Measurements from ENCODE around the gene TTLL4.

Gene TTLL4

GRCh38 chr2:218694405-218695145 lies 16.1 kb upstream of the TTLL4 start:
- H3K4me3 ChIP-seq (ENCODE audit: low read depth, low read length) = no peak overlapping the region
- TF ChIP-seq CTCF (IDR thresholded peaks at IDR 0.05; ENCODE audit: control insufficient read depth, extremely low read depth, insufficient read depth) = no peak
- no peak for DNase-seq (ENCODE audit: low read depth)

GRCh38 chr2:218698885-218699284 lies 11.8 kb upstream of the TTLL4 start:
- DNase-seq (ENCODE audit: low read depth) = no peak
- TF ChIP-seq CTCF (IDR thresholded peaks at IDR 0.05; ENCODE audit: control insufficient read depth, extremely low read depth, insufficient read depth) = no peak
- H3K4me3 ChIP-seq (ENCODE audit: low read depth, low read length) = no peak overlapping the region

GRCh38 chr2:218701806-218702205 lies 8.8 kb upstream of the TTLL4 start:
- no peak overlapping the region for H3K4me3 ChIP-seq (ENCODE audit: low read depth, low read length)
- no peak for TF ChIP-seq CTCF (IDR thresholded peaks at IDR 0.05; ENCODE audit: control insufficient read depth, extremely low read depth, insufficient read depth)
- DNase-seq (ENCODE audit: low read depth) = no peak

GRCh38 chr2:218703341-218703740 lies 7.3 kb upstream of the TTLL4 start:
- no peak for DNase-seq (ENCODE audit: low read depth)
- H3K4me3 ChIP-seq (ENCODE audit: low read depth, low read length) = no peak overlapping the region
- no peak for TF ChIP-seq CTCF (IDR thresholded peaks at IDR 0.05; ENCODE audit: control insufficient read depth, extremely low read depth, insufficient read depth)

GRCh38 chr2:218708086-218708485 lies 2.5 kb upstream of the TTLL4 start:
- no peak for DNase-seq (ENCODE audit: low read depth)
- TF ChIP-seq CTCF (IDR thresholded peaks at IDR 0.05; ENCODE audit: control insufficient read depth, extremely low read depth, insufficient read depth) = no peak
- H3K4me3 ChIP-seq (ENCODE audit: low read depth, low read length) = no peak overlapping the region

- TF ChIP-seq CTCF (IDR thresholded peaks at IDR 0.05; ENCODE audit: control insufficient read depth, extremely low read depth, insufficient read depth) = no peak
- DNase-seq (ENCODE audit: low read depth) = no peak
- no peak overlapping the region for H3K4me3 ChIP-seq (ENCODE audit: low read depth, low read length)
These were observed 727 bp upstream of the TTLL4 start for GRCh38 chr2:218709908-218710307.

GRCh38 chr2:218710334-218710686 lies 325 bp upstream of the TTLL4 start:
- TF ChIP-seq CTCF (IDR thresholded peaks at IDR 0.05; ENCODE audit: control insufficient read depth, extremely low read depth, insufficient read depth) = no peak
- peak overlapping the region; percentile 75; the same call in 1 of the 2 replicates for H3K4me3 ChIP-seq (ENCODE audit: low read depth, low read length)
- DNase-seq (ENCODE audit: low read depth) = no peak

Data from LNCaP clone FGC (cell line).